ENCODE data around the gene AK5.

- TF ChIP-seq POLR2A (IDR thresholded peaks at IDR 0.05; ENCODE audit: extremely low read depth, insufficient read length) (no peak), CTCF (IDR thresholded peaks at IDR 0.05; ENCODE audit: low read depth, low read length) (no peak), MAX (IDR thresholded peaks at IDR 0.05; ENCODE audit: low read depth, low read length) (no peak), MYC (IDR thresholded peaks at IDR 0.05; ENCODE audit: low read depth, low read length) (no peak)
Observed at GRCh38 chr1:77562596-77563150, 280.9 kb downstream of the AK5 start.

Measured in NB4 (cell line).